Colonic mucosa (tissue), 4 donors: ENCODE data around the gene ADAMTS17. TPM values are rescaled to one million over a fixed set of nuclear protein-coding genes. Genes with fewer than 3 reads are reported as not detected.

Experiments used
- DNase-seq: peaks from one replicate; pipeline ENCODE4 v3.0.0-alpha.2; 2020
- H3K27ac ChIP-seq: fragments of 200-600 bp; one replicate; pipeline ENCODE4 v1.8.0; 2021
- H3K27me3 ChIP-seq: fragments of 200-600 bp; one replicate; pipeline ENCODE4 v1.8.0; 2021
- H3K36me3 ChIP-seq: fragments of 200-600 bp; one replicate; pipeline ENCODE4 v1.8.0; 2021
- H3K4me1 ChIP-seq: fragments of 200-600 bp; one replicate; pipeline ENCODE4 v1.8.0; 2021; ENCODE audit warnings: mild to moderate bottlenecking
- H3K4me3 ChIP-seq: fragments of 200-600 bp; one replicate; pipeline ENCODE4 v1.8.0; 2021
- H3K9ac ChIP-seq, 2 donors: one replicate each; pipeline ENCODE4 v1.7.0; 2013; ENCODE audit warnings: control low read depth in 2 of 2, low read depth in 2 of 2, low read length in 2 of 2
- H3K9me3 ChIP-seq: fragments of 200-600 bp; one replicate; pipeline ENCODE4 v1.8.0; 2021
- intact Hi-C: fragments of 100-400 bp; cut with DNase I; formaldehyde crosslinking; loops from one replicate; pipeline ENCODE4 v1.14.1; 2022
- total RNA-seq, 2 donors: library from RNA; stranded (reverse); fragmentation: NEBNext Ultra II Directional in 1 of 2; extraction: Animal tissue kit (Norgen Biotek cat#: 25700) in 1 of 2; gene quantifications; one replicate each; pipeline ENCODE4 v1.2.1, GENCODE V29; 2021
- TF ChIP-seq, protein P1 (sequence below): fragments of 200-600 bp; IDR thresholded peaks from one replicate; pipeline ENCODE4 v1.8.0; 2022; ENCODE audit warnings: antibody characterized with exemption, mild to moderate bottlenecking
- donor health status: healthy.
- donor health status: DM: no; HTN: no; CAD: no.
- donor health status: DM: no; HTN: no; CAD: no.

Gene ADAMTS17
- total RNA-seq, 2 donors from 2014 or later: 4.2 to 8.3 TPM

DNA sequence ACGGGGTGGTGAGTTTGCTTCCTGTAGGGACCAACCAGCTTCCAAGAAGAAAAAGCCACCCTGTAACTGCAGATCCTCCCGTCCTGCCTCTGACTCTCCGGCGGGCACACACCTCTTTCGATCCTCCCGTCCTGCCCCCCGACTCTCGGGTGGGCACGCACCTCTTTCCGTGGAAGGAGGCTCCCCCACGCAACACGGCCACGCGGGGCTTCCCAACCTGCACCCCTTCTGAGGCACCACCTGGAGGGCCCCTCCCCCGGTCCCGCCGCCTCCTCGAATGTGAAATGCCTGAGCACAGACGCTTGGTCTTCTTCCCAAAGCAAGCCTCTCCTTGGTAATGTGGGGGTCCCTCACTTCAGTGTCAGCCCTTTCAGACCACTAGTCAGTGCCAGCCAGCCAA, 7.3 kb downstream of the ADAMTS17 start:
- no peak overlapping the region for H3K27ac ChIP-seq
- no peaks in the 10 kb centered on the region for H3K9me3 ChIP-seq
- no peaks in the 10 kb centered on the region for H3K27me3 ChIP-seq
- H3K9ac ChIP-seq: no peak overlapping the region
- no peak for DNase-seq
- no peak overlapping the region for H3K4me3 ChIP-seq
- no peaks in the 10 kb centered on the region for H3K36me3 ChIP-seq
- no peaks in the 10 kb centered on the region for H3K4me1 ChIP-seq
- intact Hi-C loops: no loop called here
- TF ChIP-seq, protein P1, sequence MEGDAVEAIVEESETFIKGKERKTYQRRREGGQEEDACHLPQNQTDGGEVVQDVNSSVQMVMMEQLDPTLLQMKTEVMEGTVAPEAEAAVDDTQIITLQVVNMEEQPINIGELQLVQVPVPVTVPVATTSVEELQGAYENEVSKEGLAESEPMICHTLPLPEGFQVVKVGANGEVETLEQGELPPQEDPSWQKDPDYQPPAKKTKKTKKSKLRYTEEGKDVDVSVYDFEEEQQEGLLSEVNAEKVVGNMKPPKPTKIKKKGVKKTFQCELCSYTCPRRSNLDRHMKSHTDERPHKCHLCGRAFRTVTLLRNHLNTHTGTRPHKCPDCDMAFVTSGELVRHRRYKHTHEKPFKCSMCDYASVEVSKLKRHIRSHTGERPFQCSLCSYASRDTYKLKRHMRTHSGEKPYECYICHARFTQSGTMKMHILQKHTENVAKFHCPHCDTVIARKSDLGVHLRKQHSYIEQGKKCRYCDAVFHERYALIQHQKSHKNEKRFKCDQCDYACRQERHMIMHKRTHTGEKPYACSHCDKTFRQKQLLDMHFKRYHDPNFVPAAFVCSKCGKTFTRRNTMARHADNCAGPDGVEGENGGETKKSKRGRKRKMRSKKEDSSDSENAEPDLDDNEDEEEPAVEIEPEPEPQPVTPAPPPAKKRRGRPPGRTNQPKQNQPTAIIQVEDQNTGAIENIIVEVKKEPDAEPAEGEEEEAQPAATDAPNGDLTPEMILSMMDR: no peak

DNA sequence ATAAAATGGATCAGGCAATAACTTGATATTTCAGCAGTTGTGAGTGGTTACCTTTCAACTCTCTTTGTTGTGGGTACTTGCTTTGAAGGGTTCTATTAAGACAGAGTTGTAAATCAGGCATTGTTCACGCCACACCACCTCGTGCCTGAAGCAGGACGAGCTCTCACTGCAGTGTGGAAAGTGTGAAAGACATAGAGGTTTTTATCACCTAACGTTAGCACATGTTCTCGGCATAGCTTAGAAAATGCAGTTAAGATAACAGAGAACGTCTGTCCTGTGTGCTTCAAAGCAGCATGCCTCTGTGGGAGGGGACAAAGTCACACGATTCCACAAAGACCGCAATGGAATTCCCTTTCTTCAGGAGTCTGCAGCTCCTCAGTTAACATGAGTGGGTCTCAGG, 7.8 kb downstream of the ADAMTS17 start:
- H3K27ac ChIP-seq: no peak overlapping the region
- DNase-seq: no peak
- H3K4me1 ChIP-seq: no peaks in the 10 kb centered on the region
- TF ChIP-seq, protein P1: no peak
- intact Hi-C loops: no loop called here
- H3K4me3 ChIP-seq: no peak overlapping the region
- no peak overlapping the region for H3K9ac ChIP-seq
- no peaks in the 10 kb centered on the region for H3K27me3 ChIP-seq
- H3K9me3 ChIP-seq: no peaks in the 10 kb centered on the region
- H3K36me3 ChIP-seq: no peaks in the 10 kb centered on the region

DNA sequence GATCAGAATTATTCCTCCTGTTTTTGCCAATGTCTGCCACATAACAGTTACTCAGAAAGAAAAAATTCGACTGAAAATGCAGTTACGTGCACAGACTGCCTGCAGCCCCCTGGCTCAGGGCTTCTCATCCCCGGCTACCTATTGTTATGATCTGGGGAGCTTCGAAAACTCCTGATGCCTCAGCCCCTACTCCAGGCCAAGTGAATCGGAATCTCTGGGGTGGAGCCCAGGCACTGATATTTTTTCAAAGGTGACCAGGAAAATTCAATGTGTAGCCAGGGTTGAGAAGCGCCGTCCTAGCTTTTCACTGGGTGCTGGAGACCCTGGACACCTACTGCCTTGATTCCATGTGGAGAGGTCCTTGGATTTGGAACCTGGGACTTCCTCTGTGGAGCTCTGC, 8.5 kb downstream of the ADAMTS17 start:
- Histone ChIP-seq H3K36me3 (no peaks in the 10 kb centered on the region), H3K27me3 (no peaks in the 10 kb centered on the region), H3K9ac (no peak overlapping the region), H3K4me3 (no peak overlapping the region), H3K27ac (no peak overlapping the region), H3K9me3 (no peaks in the 10 kb centered on the region), H3K4me1 (no peaks in the 10 kb centered on the region)
- DNase-seq: no peak
- intact Hi-C loops: no loop called here
- TF ChIP-seq, protein P1: no peak

DNA sequence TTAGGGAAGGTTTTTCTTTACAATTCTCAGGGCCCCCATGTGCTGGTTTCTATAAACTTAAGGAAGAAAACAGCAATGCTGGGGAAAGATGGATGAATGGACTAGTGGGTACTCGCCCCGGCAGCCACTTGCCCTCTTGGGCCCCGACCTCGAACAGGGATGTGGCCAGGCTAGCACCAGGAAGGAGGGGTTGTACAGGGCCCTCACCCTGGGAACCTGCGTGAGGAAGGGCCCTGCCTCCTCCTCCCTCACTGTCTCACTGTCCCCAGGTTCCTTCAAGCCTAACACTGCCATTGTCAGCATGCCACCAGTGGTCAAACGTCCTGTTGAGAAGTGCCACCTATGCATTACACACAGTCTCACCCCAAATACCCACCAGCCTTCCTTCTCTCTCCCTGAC, 9.1 kb downstream of the ADAMTS17 start:
- no peak overlapping the region for H3K27ac ChIP-seq
- no peak for DNase-seq
- TF ChIP-seq, protein P1: no peak
- intact Hi-C loops: no loop called here
- H3K27me3 ChIP-seq: no peaks in the 10 kb centered on the region
- H3K4me3 ChIP-seq: no peak overlapping the region
- H3K4me1 ChIP-seq: no peaks in the 10 kb centered on the region
- H3K9ac ChIP-seq: no peak overlapping the region
- no peaks in the 10 kb centered on the region for H3K9me3 ChIP-seq
- H3K36me3 ChIP-seq: no peaks in the 10 kb centered on the region

DNA sequence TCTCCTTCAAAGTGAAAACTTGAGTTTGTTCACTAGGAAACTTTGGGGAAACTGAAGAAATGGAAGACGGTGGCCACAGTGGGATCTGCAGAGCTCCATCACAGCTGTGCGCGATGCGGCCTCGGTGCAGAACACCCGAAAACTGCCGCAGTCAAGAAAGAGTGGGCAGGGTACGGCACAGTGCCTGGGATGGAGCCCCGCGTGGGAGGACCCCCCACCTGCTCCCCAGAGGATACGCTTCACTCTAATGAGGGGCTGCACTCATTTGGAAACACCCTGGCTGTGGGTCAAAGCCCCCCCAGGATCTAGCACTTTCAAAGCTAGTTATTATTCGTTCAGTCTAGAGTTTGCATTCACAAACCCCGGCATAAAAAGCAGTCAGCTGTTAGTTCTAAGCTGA, 9.5 kb downstream of the ADAMTS17 start:
- no peaks in the 10 kb centered on the region for H3K4me1 ChIP-seq
- H3K4me3 ChIP-seq: no peak overlapping the region
- intact Hi-C loops: no loop called here
- TF ChIP-seq, protein P1: no peak
- H3K36me3 ChIP-seq: no peaks in the 10 kb centered on the region
- DNase-seq: no peak
- H3K27ac ChIP-seq: no peak overlapping the region
- no peak overlapping the region for H3K9ac ChIP-seq
- no peaks in the 10 kb centered on the region for H3K27me3 ChIP-seq
- no peaks in the 10 kb centered on the region for H3K9me3 ChIP-seq
